HG02623 (cell line): Measurements from ENCODE around the gene NFKBIL1.
A peak's percentile ranks its signal among the peaks of the same experiment; 100 is the strongest.
"Not testable (repeated sequence)": the region's sequence is repeated elsewhere in the genome, so short reads cannot be mapped to it uniquely, and the experiment has no call there.

Experiments
- ATAC-seq: cut with Tn5 transposase; IDR thresholded peaks from one replicate; pipeline ENCODE4 v1.9.1; 2021; ENCODE audit warnings: moderate library complexity; ENCODE audit not compliant: unreplicated experiment

Gene NFKBIL1

DNA sequence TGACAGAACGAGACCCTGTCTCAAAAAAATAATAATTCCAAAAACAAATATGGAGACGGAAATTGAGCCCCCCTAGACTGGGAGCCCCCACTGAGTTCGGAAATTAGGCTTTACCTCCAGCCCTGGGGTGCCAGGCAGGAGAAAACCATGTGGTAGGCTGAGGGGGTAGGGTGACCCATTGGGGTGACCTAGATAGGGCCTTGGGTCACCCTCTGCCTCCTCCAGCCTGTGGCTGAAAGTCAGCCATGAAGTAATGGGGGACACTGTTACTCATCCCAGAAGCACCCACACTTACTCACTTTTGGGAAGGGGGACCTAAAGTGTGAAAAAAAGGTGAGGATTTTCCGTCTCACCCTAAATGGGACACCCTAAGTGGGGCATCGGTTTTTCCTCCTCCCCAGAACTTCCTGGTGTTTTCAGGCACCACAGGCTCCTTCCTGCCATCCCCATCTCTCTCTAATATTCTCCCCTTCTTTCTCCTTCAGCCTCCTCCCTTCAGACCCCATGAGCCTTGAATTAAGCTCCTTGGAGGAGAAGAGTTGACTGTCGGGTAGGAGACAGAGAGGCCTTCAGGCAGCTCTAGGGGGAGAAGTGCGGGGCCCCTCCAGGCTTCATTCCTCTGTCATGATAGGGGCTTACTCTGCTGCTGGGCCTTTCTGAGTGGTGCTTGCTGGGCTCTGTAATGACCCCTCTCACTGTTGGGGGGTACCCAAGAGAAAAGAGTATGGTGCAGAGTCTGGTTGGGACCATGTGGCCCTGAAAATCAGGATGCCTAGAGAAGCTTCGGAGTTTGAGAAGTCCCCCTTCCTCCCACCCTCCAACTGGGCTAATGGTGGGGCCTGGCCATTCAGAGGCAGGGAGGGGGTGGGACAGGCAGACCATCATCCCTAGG, 32.4 kb downstream of the NFKBIL1 start:
- no peak for ATAC-seq

DNA sequence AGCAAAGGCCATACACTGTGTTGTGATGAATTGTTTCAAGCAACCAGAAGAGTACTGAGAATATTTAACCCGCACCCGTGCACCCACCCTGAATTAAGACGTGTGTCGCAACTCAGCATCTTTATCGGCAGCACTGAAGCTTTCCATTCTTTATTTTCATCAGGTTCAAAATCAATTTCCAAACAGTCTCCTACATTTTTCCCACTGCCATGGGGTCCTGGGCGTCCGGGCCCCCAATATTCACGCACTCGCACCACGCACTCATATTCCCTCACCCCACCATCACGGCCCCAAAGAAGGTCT, 33.0 kb downstream of the NFKBIL1 start:
- ATAC-seq: no peak

DNA sequence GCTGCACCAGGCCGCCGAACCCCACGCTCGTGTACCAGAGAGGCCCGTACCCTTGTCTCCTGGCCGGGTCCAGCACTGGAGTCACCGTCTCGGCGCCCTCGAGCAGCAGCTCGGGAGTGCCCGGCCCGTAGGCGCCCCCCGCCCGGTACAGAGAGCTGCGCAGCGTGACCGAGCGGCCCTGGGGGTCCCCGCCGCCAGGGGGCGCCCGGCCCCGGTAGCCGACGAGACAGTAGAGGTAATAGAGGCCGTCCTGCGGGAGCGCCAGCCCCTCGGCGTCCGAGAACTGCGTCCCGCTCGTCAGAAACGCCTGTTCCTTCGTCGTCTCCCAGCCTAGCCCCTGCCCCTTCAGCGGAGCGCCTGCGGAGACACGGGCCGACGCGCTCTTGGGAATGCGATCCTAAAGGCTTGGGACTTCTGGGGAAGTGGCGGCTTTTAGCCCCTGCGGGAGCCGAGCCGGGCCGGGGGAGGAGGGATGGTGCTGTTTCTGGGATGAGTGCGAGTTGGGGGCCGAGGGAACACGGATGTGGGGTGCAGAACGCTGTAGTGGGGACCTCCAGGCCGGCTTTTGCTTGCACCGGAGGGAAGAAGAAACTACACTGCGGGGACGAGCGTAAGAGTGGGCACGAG, 33.5 kb downstream of the NFKBIL1 start:
- ATAC-seq: peak; percentile 49

DNA sequence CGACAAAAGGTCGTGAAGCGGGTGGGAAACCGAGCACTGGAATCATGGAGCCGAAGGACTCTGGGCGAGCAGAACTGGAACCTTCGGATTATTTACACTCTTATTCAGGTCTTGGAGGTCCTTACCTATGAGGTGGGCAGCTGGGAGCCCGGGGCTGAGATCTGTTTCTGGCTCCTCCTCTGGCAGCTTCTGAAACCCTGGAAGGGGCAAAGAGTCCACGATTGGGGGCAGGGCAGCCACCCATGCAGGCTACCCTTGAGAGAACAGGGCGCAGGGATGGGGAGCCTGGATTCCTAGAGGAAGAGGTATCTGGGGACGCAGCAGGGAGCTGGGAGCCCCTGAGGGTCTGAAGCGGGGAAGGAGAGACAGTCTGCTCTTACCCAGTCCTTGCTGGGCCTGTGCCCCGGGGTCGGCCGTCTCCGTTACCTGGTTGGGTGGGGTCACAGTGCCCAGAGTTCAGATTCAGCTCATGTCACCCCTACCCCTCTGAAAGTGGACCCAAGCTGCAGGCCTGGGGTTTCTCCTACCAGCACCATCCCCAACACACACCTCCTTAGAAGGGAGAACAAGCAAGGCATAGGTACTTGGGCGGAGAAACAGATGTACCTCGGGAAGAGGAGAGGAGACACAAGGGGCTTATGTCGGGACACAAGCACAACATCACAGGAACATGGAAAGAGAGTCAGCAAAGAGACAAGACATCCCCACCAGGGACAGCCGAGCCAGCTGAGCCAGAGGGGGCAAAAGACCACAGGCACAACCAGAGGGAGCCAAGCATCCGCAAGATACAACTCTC, 34.2 kb downstream of the NFKBIL1 start:
- ATAC-seq: no peak

DNA sequence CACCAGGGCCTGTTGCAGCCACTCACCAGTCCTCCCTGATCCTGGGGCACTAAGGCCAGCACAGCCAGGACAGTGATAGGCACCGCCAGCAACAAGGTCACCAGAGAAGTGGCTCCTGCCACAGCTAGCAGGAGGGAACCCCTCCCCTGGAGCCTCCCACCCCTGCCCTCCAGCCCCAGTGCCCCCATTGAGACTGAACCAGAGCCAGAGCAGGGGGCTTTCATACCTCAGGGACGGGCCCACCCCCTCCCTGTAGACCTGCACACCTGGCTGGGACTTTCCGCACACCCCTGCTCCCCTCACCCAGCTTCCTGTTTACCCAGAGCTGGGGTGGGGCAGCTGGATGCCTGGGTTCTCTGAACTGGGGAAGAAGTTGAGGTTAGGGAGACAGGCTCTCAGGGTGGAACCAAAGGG, 34.8 kb downstream of the NFKBIL1 start, which contains the start of gene LTB:
Gene LTB, minus strand, starts transcription at position 195 of the 414 bp plus-strand sequence. Its CDS starts 7 bp downstream, at position 188.
- no peak for ATAC-seq

DNA sequence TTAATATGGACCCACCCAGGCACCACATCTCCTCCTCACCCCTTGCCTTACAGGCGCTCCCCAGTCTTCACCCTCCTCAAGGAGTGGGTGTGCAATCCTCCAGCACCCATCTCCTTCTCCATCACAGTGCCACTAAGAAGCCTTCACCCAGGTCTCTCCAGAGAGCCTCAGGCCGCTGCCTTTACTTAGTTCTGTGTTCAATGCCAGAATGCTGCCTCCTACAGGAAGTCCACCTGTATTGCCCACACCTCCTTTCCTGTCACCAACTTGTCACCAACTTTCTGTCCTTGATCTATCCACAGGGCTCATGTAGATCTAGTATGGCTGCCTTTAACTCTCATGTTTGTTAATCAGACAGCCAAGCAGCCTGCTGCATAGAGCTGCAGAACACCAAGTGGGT, 38.1 kb downstream of the NFKBIL1 start:
- ATAC-seq: no peak

DNA sequence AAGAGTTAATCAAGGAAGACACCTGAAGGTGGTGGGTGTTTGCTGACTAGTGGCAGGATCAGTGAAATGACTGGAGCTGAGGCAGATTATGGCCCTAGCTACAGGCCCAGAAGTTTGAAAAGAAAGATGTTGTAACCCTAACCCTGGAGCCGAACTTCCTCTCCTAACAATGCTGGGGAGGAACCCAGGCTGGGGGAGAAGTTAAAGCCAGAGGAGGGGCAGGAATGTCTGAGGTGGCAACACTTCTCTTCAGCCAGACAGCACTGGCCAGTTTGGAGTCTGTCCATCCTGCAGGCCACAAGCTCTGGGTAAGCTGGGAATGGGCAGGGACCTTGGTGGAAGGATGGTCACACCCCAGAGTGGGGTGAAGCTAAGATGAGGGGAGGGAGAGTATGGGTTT, 38.6 kb downstream of the NFKBIL1 start, which contains the start of gene LST1:
Gene LST1, plus strand, starts transcription at position 270 of the 400 bp plus-strand sequence. CDS start 1,023 bp downstream, outside the sequence.
- ATAC-seq: no peak

DNA sequence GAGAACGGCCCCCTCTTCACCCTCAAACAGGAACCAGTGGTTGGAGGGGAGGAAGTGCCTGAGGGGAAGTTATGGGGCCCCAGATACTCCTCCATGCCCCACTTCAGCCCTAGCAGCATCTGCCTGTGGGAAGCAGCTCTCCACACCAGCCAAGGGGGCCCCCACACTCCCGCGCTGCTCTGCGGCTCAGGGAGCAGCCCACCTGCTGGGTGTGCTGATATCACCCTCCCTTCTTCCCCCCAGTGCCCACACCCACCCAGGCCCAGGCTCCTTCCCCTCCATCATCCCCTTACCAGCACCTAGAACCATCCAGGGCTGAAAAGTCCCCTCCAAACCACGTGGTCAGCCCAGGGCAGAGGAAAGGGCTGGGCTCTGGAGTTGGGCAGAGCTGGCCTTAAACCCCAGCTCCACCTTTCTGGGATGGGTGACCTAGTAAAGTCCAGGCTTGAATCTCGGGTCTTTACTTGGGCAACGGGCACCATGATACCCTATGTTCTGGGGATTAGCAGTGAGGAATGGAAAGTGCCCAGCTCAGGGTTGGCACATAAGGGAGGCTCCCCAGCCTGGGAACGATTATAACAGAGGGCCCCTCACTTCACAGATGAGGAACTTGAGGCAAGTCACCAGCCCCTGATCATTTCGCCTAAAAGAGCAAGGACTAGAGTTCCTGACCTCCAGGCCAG, 39.3 kb downstream of the NFKBIL1 start:
- ATAC-seq: no peak

DNA sequence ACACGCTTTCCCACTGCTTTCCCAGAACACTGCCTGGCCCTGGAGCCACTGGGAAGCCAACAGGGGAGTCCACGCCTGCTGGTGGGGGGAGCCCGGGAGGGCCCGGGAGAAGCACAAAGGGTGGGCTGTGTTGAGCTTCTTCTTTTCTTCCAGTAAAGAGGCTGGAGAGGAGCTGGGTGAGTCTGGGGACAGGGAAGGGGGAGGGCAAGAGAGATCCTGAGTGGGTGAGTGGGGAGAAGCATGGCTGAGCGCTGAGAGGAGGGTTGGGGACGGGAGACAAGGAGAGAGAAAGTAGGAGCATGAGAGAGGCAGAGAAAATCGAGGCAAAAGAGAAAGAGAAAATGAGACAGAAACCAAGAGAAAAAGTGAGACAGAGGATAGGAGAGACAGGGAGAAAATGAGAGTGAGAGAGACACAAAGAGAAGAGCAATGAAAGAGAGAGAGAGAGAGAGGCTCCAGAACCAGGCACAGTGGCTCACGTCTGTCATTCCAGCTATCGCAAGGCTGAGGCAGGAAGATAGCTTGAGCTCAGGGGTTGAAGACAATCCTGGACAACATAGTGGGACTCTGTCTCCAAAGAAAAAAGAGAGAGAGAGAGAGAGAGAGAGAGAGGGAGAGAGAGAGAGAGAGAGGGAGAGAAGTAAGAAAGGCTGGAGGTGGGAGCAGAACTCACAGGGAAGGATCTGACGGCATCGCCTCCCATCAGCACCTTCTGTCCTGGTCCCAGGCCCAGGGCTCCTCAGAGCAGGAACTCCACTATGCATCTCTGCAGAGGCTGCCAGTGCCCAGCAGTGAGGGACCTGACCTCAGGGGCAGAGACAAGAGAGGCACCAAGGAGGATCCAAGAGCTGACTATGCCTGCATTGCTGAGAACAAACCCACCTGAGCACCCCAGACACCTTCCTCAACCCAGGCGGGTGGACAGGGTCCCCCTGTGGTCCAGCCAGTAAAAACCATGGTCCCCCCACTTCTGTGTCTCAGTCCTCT, 40.7 kb downstream of the NFKBIL1 start:
- no peak for ATAC-seq

DNA sequence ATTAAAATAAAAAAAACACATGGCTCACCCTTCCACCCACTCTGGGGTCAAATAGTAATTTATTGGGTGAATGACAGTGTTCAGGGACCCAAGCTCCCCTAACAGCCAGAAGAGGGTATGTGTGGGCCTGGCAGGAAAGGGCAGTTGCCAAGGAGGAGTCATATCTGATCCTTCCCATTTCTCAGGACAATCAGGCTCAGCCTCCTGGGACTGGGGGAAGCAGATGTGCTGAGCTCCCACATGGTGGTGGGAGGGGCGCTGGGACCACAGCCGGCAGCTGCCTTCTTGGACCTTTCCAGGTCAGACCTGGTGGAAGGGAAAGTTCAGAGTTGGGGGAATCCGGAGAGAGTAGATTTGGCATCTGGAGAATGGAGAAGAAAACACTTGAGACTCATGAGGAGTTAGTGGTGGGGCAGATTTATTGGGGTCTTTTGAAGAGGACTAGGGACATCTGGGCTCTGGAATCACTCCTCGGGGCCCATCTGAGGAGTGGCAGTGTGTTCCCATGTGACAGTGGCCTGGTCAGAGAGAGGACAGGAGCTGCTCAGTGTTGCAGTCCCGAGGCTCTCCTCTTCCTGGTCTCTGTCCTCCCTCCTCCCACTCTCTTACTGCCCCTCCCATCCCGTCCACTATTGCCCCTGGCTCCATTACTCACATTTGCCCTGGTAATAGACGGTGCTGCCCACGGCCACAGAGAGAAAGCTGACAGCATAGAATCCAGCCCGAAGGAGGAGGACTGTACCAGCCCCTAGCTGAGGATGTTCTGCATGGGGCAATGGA, 41.7 kb downstream of the NFKBIL1 start:
- ATAC-seq: no peak

DNA sequence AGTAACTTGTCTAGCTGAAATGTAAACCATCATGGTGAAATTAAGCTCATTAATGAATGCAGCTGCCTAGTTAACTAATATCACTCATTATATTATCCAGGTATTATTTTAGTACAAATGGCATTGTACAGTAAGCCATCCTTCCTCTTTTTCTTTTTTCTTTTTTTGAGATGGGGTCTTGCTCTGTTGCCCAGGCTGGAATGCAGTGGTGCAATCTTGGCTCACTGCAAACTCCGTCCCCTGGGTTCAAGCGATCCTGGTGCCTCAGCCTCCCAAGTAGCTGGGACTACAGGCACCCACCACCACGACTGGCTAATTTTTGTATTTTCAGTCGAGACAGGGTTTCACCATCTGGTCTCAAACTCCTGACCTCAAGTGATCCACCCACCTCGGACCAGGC, 43.3 kb downstream of the NFKBIL1 start:
- not testable (repeated sequence) for ATAC-seq

DNA sequence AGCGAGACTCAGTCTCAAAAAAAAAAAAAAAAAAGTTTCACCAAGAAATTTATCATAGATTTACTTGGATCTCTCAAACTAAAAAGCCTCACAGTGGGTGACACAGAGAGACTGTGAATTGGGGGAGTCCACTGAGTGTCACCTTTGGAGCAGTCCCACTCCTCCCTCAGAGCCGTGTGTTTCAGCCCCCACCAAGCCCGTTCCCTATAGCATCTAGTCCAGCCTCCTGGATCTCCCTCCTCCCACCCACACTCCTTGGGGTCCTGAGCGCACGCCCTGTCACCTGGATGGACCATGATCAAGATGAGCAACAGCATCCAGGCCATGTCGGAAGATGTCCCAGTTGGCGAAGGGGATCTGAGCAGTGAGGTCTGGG, 45.0 kb downstream of the NFKBIL1 start:
- no peak for ATAC-seq

DNA sequence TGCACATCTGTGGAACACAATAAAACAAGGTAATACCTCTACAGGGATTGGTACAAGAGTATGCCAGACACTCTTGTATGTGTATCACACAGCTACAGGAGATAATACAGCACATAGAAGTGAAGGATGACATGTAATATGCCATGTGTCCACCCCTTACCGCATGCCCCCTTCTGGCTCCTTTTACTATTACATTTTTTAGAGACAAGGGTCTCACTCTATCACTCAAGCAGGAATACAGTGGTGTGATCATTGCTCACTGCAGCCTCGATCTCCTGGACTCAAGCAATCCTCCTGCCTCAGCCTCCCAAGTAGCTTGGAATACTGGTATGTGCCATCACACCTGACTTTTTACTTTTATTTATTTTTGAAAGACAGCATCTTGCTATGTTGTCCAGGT, 49.6 kb downstream of the NFKBIL1 start:
- no peak for ATAC-seq

DNA sequence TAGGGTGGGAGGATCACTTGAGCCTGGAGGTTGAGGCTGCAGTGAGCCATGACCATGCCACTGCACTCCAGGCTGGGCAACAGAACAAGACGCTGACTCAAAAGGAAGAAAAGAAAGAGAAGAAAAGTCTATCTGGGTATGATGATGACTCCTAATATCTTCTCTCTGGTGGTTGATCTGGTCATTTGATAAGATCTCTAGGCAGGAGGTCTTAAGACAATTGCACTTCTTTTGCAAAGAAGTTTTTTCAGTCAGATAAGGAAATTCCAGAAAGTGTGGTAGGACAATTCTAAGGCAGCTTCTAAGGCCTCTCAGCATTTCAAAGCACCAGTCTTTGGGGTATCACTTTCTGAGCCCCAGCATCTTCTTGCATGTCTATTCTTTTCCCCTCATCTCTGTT, 59.9 kb downstream of the NFKBIL1 start:
- no peak for ATAC-seq
